OCI-LY3 (cell line): ENCODE results near the gene PLBD2.

ENCODE experiments used
- H2AFZ ChIP-seq: fragments of 200-600, 300-600 bp; shearing (Covaris generic); 2 replicates; pipeline ENCODE4 v1.6.0; 2014; ENCODE audit warnings: antibody characterized with exemption, low read depth, low read length
- H3K27ac ChIP-seq: fragments of 200-600, 300-600 bp; sonication (generic); 2 replicates; pipeline ENCODE4 v1.5.1; 2014; ENCODE audit warnings: mild to moderate bottlenecking, low read length, moderate library complexity, mixed read lengths
- H3K27me3 ChIP-seq: fragments of 200-600, 300-600 bp; sonication (generic); 2 replicates; pipeline ENCODE4 v1.6.1; 2014; ENCODE audit warnings: low read depth, low read length, mixed read lengths
- H3K36me3 ChIP-seq: fragments of 200-600, 300-600 bp; sonication (generic); replicated peaks from 2 replicates; pipeline ENCODE3; 2014; ENCODE audit warnings: low read depth, low read length, mixed read lengths
- H3K4me1 ChIP-seq: fragments of 300-600, 200-600 bp; sonication (generic); 2 replicates; pipeline ENCODE4 v1.6.1; 2014; ENCODE audit warnings: low read length, mixed read lengths
- H3K4me2 ChIP-seq: fragments of 200-600, 300-600 bp; sonication (generic); 2 replicates; pipeline ENCODE4 v1.6.1; 2014; ENCODE audit warnings: low read length, mixed read lengths
- H3K4me3 ChIP-seq: fragments of 300-600, 200-600 bp; sonication (generic); 2 replicates; pipeline ENCODE4 v1.5.1; 2014; ENCODE audit warnings: antibody characterized with exemption, mild to moderate bottlenecking, low read length, moderate library complexity
- H3K79me2 ChIP-seq: fragments of 300-600, 200-600 bp; shearing (Covaris generic); 2 replicates; pipeline ENCODE4 v1.6.1; 2014; ENCODE audit warnings: mild to moderate bottlenecking, low read length, mixed read lengths
- H3K9ac ChIP-seq: fragments of 300-600, 200-600 bp; shearing (Covaris generic); 2 replicates; pipeline ENCODE4 v1.6.0; 2014; ENCODE audit warnings: mild to moderate bottlenecking, low read length, moderate library complexity
- H3K9me3 ChIP-seq: fragments of 200-600, 300-600 bp; shearing (Covaris generic); 2 replicates; pipeline ENCODE4 v1.6.1; 2014; ENCODE audit warnings: low read length, mixed read lengths; ENCODE audit not compliant: insufficient read depth
- H4K20me1 ChIP-seq: fragments of 200-600, 300-600 bp; sonication (generic); 2 replicates; pipeline ENCODE4 v1.6.1; 2016; ENCODE audit warnings: low read length, mixed read lengths; ENCODE audit not compliant: insufficient read depth
- CTCF ChIP-seq: fragments of 200-600, 300-600 bp; sonication (generic); IDR thresholded peaks from 2 replicates; pipeline ENCODE4 v1.5.1; 2014; ENCODE audit warnings: antibody characterized with exemption, low read length, low read depth
- EZH2phosphoT487 ChIP-seq: fragments of 200-600 bp; shearing (Covaris generic); IDR thresholded peaks from 2 replicates; pipeline ENCODE4 v1.6.1; 2018; ENCODE audit warnings: antibody characterized with exemption, mixed run types, low read depth

Gene PLBD2

GRCh38 chr12:113387631-113388030 lies 29.2 kb downstream of the PLBD2 start:
- Histone ChIP-seq H3K4me1 (no peaks in the 10 kb centered on the region), H3K9ac (no peak overlapping the region), H3K4me3 (no peak overlapping the region), H3K4me2 (no peak overlapping the region), H3K27me3 (no peaks in the 10 kb centered on the region), H3K79me2 (no peaks in the 10 kb centered on the region), H3K36me3 (peaks cover 3% of the 10 kb centered on the region), H3K27ac (no peak overlapping the region), H3K9me3 (no peaks in the 10 kb centered on the region), H4K20me1 (no peaks in the 10 kb centered on the region), H2AFZ (no peak overlapping the region)
- TF ChIP-seq EZH2phosphoT487 (no peak), CTCF (no peak)

DNA sequence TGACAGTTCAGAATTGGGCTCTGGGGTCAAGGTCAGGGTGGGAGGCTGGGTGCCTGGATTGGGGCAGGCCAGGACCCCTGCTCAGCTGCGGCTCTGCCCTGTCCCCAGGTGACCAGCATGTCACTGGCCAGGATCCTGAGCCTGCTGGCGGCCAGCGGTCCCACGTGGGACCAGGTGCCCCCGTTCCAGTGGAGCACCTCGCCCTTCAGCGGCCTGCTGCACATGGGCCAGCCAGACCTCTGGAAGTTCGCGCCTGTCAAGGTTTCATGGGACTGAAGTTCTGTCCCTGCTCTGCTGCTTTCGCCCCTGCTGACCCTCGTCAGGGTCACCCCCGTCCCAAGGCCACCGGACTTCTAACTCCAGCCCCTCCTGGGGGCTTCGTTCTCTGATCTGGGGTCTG lies 30.0 kb downstream of the PLBD2 start:
- Histone ChIP-seq H3K4me1 (no peaks in the 10 kb centered on the region), H3K9me3 (no peaks in the 10 kb centered on the region), H3K27me3 (no peaks in the 10 kb centered on the region), H3K79me2 (no peaks in the 10 kb centered on the region), H3K4me2 (no peak overlapping the region), H3K4me3 (no peak overlapping the region), H4K20me1 (no peaks in the 10 kb centered on the region), H3K9ac (no peak overlapping the region), H2AFZ (no peak overlapping the region), H3K27ac (no peak overlapping the region), H3K36me3 (peaks cover 3% of the 10 kb centered on the region)
- TF ChIP-seq CTCF (no peak), EZH2phosphoT487 (no peak)

- Histone ChIP-seq H3K4me2 (no peak overlapping the region), H4K20me1 (no peaks in the 10 kb centered on the region), H2AFZ (no peak overlapping the region), H3K79me2 (no peaks in the 10 kb centered on the region), H3K27me3 (no peaks in the 10 kb centered on the region), H3K4me3 (no peak overlapping the region), H3K9ac (no peak overlapping the region), H3K27ac (no peak overlapping the region), H3K9me3 (no peaks in the 10 kb centered on the region), H3K36me3 (no peaks in the 10 kb centered on the region), H3K4me1 (no peaks in the 10 kb centered on the region)
- TF ChIP-seq EZH2phosphoT487 (no peak), CTCF (no peak)
Measured at GRCh38 chr12:113390064-113391043, 32.0 kb downstream of the PLBD2 start.

DNA sequence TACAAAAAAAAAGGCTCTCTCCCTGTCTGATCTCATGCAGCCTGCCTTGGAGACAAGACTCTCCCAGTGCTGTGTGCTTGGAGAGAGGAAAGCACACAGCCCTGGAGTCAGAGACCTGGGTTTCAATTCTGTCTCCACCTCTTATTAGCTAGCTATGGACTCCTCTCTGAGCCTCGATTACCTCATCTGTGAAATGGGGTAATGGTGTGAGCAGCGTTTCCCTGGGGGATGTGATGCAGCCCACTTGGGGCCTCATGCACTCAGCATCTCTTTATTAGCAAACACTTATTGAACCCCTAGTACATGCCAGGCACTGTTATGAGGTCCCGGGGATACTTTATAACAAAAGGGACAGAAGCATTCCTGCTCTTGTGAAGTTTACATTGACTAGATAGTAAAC lies 32.8 kb downstream of the PLBD2 start:
- no peaks in the 10 kb centered on the region for H3K27me3 ChIP-seq
- H3K4me2 ChIP-seq, result no peak overlapping the region
- no peak overlapping the region for H3K4me3 ChIP-seq
- H2AFZ ChIP-seq, result no peak overlapping the region
- H3K9me3 ChIP-seq, result no peaks in the 10 kb centered on the region
- TF ChIP-seq CTCF, result no peak
- no peak for TF ChIP-seq EZH2phosphoT487
- no peaks in the 10 kb centered on the region for H4K20me1 ChIP-seq
- no peak overlapping the region for H3K27ac ChIP-seq
- H3K79me2 ChIP-seq, result no peaks in the 10 kb centered on the region
- H3K9ac ChIP-seq, result no peak overlapping the region
- no peaks in the 10 kb centered on the region for H3K36me3 ChIP-seq
- no peaks in the 10 kb centered on the region for H3K4me1 ChIP-seq
